ELF-1 (cell line): ENCODE data around the gene OGN.

Experiments
- DNase-seq: peaks from one replicate; pipeline ENCODE4 v3.0.0-alpha.2; 2016; ENCODE audit warnings: low read depth, low spot score

OGN gene

GRCh38 chr9:92404042-92404836, at the start of gene OGN:
Gene OGN, minus strand, starts transcription at chr9:92404578. Its CDS starts 1,171 bp downstream, at chr9:92403407.
- DNase-seq, result no peak

- DNase-seq, result no peak
Measured at GRCh38 chr9:92446536-92446935, 42.2 kb upstream of the OGN start.

- DNase-seq, result no peak
Measured at GRCh38 chr9:92444841-92445240, 40.5 kb upstream of the OGN start.

- no peak for DNase-seq
Measured at GRCh38 chr9:92440751-92441046, 36.3 kb upstream of the OGN start.

- no peak for DNase-seq
Measured at GRCh38 chr9:92439921-92440750, 35.8 kb upstream of the OGN start.

- DNase-seq, result no peak
Measured at GRCh38 chr9:92438900-92439526, 34.6 kb upstream of the OGN start.

- no peak for DNase-seq
Measured at GRCh38 chr9:92435263-92435662, 30.9 kb upstream of the OGN start.

- no peak for DNase-seq
Measured at GRCh38 chr9:92432972-92433548, 28.7 kb upstream of the OGN start.

- no peak for DNase-seq
Measured at GRCh38 chr9:92432350-92432749, 28.0 kb upstream of the OGN start.

GRCh38 chr9:92429836-92430235, 25.5 kb upstream of the OGN start:
- DNase-seq, result no peak

- no peak for DNase-seq
Measured at GRCh38 chr9:92426501-92427145, 22.2 kb upstream of the OGN start.

- DNase-seq, result no peak
Measured at GRCh38 chr9:92425474-92425873, 21.1 kb upstream of the OGN start.

- no peak for DNase-seq
Measured at GRCh38 chr9:92424340-92424739, 20.0 kb upstream of the OGN start, which contains the start of gene OMD. Gene OMD, minus strand, starts transcription at chr9:92424471. Its CDS starts 6,913 bp downstream, at chr9:92417558.

GRCh38 chr9:92423612-92424011, 19.2 kb upstream of the OGN start:
- DNase-seq, result no peak

- DNase-seq, result no peak
Measured at GRCh38 chr9:92422611-92423338, 18.4 kb upstream of the OGN start.

- DNase-seq, result no peak
Measured at GRCh38 chr9:92414566-92414965, 10.2 kb upstream of the OGN start.

GRCh38 chr9:92411157-92411556, 6.8 kb upstream of the OGN start:
- peak; percentile 35 for DNase-seq

GRCh38 chr9:92408747-92409478, 4.5 kb upstream of the OGN start:
- DNase-seq, result no peak

- DNase-seq, result no peak
Measured at GRCh38 chr9:92407818-92408217, 3.4 kb upstream of the OGN start.

GRCh38 chr9:92406477-92406876, 2.1 kb upstream of the OGN start:
- peak; percentile 5 for DNase-seq
